Fibroblast of peridontal ligament (primary cell): Measurements from ENCODE around the gene AGPAT4.

Experiments
- DNase-seq: peaks from one replicate; pipeline ENCODE4 v3.0.0-alpha.2; 2010; ENCODE audit errors: extremely low read depth

Gene AGPAT4

DNA sequence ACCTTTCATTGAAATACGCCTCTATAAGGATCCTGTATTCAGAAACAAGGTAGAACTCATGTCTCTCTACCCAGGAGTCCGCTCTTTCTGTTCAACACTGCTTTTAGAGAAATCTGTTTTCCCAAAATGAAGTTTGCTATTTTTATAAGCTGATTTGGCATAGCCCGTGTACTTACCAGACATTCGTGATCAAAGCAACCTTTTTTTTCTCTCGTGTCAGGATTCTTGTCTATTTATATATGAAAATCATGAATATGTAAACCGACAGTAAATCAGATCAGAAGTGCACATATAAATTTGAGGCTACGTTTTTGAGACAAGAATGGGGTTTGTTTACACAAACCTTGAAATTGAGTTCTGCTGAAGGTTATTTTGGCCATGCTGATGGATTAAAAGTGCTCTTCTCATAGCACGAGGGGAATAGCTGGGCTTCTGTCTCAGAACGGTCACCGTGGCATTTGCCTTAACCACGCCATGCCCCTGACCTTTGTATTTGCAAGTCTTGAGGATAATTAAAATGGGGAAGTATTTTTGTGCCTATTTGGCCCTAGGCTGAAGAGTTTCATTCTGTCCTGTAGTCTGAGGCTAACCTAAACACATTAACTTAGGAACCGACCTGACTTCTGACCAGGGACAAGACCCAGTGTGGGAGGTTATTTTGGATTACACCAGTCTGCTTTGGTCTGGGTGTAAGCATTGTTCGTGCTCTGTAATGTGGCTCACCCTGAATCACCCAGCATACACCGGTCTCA lies 163.7 kb downstream of the AGPAT4 start:
- no peak for DNase-seq

DNA sequence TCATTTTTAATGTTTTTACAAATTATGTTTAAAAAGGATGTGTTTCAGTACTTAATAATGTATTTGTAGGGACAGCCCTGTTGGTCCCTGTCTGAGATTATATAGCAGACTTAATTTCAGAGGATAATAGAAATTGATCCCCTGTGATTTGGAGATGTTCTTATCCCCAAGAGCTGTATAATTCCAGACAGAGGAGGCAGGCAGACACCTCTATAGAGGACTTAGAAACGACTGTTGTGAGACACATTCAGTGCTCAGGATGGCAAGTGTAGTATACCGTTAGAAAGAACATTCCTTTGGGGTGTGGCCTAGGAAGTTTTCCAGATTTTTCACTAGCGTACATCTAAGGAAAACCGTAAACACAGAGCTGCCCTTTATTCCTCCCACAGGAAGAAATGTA lies 164.5 kb downstream of the AGPAT4 start:
- no peak for DNase-seq

DNA sequence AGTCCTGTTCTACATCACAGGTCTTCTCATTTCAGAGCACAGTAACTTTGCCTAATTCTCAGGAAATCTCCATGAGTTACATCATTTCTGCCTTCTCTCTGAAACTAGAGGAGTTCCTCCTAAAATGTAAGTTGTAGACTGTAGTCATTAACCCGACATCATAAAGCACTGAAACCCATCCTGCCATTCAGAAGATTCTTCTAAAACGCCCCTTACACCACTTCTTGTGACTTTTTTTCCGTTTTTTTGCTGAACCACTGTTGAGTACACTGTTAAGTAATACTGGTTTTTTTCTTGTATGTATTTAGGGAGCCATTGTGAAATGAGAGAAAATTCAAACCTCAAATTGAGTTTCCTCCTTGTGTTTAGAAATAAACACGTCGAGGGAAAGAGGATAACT lies 164.9 kb downstream of the AGPAT4 start:
- no peak for DNase-seq

DNA sequence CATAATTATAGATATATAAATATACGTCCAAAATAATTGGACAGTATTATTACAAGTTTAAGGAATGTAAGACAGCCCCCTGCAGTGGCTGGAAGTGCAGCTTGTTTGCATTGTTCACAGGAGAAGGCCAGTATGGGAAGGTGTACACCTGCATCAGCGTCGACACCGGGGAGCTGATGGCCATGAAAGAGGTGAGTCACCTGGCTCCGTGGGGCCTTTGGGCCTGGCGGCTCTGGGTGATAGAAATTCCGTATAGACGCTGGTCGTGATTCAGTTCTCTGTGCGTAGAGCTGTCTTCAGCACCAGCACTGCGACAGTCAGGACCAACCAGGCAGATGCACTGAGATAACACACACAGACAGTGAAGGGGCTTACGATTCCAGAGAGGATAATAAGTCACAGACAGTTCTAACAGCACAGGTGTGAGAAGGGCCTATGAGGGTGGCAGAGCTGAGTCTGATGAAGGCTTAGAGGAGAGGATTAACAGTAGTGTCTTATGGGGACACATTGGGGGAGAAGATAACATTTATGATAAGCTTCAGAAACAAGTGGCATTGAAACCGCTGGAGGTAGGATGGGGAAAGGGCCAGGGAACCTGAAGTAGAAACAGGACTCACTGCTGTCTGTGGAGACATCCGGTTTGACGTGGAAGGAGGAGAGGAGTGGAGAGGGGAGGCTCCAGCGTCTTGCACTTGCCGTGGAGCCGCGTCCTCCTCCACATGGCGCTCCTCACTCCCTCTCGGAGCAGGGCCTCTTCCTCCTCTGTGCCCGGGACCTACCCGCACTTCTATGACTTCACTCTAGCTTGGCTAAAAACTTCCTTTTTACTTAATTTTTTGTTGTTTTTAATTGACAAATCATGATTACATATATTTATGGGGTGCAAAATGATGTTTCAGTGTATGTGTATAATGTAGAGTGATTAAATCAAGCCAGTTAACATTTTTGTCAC lies 165.8 kb downstream of the AGPAT4 start:
- no peak for DNase-seq

DNA sequence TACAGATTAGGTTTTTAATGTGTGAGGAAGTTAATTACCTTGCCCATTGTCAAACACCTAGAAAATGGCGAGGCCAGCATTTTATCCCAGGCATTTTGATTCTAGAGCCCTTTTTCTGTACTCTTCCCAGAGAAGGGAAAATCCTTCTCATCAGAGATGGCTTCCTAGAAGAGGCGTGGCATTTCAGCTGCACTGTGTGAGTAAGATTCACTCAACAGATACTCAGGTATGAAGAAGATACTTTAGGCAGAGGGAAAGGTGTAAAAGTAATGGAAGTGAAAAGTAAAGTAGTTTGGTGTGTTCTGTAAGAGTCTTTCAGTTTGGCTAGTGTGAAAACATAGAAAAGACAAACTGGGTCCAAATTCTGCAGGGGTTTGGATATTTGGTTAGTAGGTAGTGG lies 168.5 kb downstream of the AGPAT4 start:
- DNase-seq, result no peak

DNA sequence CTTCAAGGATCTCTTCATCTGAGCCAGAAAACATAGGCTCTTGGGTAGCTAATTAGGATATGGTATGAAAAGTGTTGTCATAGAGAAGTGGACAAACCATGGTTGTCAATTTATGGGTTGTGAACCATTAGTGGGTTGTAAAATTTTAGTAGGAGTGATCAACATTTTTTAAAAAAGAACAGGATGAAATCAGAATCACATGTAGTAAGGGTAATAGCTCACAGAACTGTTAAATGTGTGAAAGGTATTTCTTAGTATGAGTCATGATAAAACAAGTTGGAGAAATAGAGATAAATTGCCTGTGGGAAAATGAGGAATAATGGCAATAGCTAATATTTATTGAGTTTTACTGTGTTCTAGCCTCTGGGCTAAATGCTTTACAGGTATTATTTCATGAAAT lies 168.9 kb downstream of the AGPAT4 start:
- DNase-seq, result no peak

DNA sequence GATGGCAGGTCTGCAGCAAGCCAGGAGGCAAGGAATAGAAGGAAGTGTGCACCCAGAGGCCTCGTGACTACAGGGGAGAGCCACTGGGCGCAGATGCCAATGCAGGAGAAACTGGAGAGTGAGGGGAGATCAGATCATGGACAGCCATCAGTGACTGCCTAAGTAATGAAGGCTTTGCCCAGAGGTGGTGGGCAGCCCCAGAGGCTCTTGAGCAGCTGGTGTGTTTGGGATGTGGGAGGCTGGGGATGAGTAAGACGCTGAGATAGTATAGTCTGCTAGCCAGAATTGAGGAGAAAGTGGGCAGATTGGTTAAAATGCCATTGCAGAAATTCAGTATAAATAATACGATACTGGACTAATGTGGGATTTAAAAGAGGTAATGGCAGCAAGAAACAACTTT lies 170.4 kb downstream of the AGPAT4 start:
- no peak for DNase-seq

DNA sequence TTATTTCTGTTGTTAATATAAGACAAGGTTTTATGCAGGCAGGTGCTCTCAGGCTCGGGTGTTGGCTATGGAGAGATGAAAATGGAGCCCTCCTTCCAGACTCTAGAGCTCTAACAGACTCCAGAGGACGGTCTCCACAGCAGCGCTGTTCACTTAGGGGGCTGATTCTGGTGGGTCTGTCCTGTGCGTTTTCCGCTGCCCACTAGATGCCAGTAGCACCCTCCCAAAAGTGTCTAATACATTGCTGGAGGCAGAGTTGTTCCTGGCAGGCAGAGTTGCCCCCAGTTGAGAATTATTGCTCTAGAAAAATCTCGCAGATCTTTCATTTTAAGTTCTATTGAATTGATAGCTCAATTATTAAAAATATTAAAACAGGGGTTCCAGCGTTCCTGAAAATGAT lies 172.3 kb downstream of the AGPAT4 start:
- no peak for DNase-seq

DNA sequence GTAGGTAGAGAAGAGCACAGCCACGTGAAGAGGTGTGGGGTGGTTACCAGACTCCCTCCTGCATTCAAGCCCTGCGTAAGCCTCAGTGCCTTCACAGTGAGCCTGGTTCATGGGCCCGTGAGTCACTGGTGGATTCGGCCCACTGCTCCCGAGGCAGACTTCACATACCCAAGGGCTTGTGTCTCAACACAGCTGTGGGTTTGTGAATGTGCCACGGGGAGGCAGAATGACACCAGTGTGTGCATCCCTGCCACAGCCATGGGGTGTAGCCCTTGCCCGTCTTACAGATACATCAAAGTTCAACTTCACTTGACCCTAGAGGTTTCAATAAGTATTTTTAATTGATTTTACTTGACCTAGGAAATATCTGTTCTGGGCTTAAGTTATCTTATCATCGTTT lies 173.8 kb downstream of the AGPAT4 start:
- DNase-seq, result no peak

DNA sequence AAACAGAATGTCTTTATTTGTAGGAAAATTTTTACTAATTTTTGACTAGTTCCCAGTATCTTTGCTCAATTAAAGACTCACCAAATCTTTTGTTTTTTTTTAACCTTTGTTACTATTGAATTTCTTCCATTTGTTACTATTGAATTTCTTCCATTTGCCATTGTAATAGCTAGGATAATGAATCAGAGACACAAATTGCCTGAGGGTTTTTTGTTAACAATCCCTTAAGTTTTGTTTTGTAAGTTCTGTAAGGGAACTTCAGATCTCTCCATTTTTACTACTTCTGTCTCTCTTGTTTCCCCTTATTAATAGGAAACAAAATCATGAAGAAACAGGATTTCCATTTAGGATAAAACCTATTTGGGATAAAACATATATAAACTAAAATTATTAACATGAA lies 177.9 kb downstream of the AGPAT4 start:
- DNase-seq, result no peak

DNA sequence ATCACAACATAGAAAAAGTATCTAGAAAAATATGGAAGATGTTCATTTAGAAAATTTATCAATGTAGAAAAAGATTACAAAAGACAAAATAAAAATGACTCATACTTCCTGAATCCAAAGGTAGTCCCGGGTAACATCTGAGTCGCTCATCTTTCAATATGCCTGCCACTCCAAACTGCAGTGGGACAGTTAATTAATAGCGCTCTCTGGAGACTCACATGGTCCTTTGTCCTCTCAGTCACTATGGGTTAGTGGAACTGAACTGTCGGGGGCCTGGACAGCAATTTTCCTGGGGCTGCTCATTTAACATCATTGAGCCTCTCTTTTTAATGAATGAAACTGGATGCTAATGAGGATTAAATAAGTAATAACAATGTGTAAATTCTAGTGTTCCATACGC lies 178.9 kb downstream of the AGPAT4 start:
- DNase-seq, result no peak

DNA sequence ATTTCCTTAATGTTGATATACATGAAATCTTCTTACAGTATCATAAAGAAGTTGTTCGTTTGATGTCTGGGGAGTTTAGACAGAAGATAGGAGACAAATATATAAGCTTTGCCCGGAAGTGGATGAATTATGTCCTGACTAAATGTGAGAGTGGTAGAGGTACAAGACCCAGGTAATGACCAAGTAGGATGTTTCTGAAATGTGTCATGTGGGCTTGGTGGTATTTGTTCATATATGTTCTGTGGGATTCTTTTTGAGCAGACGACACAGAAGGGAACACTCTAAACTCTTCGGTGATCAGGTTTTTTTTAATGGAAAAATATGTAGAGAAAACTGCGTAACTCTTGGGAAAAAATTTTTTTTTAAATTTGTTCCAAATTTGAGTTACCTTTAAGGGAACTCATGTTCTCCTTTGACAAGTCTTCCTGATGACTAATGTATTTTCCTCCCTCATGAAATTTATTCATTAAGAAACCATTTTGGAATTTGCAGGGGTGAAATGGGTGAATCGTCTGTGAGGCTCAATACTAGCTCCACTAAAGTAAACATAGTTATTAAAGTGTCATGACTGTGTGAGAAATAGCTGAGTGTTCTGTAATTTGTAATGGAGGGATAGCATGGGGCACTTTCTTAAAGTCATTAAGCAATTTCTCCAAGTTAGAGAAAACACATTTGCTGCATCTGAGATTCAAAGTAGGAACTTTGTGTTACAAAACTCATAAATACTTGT lies 181.7 kb downstream of the AGPAT4 start:
- DNase-seq, result no peak

DNA sequence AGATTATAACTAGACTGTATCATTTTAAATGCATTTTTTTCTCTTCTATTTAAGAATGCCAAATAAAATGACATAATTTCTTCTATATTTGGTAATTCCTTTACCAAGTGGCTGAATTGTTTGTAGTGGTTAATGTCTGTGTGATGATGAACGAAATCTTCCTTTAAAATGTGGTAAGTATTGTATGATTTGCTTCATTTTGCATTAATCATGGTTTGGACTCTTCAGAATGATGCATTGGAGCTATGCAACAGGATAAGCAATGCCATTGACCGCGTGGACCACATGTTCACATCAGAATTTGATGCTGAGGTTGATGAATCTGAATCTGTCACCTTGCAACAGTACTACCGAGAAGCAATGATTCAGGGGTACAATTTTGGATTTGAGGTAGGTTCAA lies 182.7 kb downstream of the AGPAT4 start:
- no peak for DNase-seq

DNA sequence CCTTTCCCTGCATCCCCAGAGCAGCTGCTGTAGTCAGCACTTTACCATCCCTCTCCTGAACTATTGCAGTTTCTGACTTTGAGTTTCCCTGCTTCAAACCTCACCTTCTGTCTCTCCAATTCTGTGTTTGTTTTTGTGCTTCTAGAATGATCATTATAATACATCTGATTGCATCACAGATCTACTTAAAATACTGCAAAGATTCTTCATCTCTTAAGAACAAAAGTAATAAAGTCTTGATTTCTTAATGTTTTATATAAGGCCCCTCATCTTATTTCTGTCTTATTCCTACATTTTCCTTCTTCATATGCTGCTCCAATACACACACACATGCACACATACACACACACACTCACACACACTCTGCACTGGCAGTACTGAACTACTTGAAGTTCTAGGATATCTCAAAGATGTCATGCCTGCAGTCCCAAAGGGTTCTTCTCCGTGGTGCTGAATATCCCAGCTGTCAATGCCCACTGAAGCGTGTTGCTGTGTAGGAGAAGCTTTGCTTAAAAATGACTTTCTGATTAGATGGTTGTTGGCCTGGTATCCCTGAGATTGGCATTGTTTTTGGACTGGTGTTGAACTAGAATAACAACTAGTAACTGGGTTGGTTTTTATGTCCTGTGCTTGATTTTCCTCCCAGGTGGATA lies 185.1 kb downstream of the AGPAT4 start:
- DNase-seq, result no peak

DNA sequence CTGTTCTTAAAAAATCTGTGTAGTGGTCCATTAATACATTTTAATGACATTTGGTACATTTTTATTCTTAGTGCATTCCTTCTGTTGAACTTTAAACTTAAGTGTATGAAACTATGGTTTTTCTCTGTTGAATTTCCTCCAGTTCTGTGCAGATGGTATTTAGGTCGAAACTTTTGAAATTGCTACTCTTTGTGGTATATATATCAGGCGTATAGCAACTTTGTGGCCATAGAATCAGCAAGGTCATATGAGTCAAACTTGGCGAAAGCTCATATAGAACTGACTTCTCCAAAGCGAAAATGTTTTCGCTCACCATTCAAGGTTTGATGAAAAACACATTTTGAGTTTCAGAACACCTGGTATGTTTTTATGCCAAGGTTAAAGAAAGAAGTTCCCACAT lies 188.6 kb downstream of the AGPAT4 start:
- no peak for DNase-seq

DNA sequence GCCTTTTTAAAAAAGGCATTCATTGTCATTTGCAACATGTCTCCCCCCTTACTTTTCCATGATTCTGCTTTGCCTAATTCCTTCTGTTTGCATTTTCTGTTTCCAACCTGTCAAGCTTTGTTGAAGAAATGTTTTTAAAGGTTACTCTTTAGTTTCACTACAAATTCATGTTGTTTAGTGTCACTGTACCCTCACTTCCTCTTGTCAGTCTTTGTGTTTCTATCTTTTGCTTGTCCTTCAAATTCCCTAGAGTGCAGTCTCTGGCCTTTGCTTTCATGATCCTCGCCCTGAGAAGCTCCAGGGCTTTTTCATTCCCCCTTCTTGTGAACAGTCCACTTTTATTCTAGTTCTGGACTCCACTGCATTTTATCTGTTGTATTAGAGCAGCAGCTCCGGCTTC lies 191.6 kb downstream of the AGPAT4 start:
- no peak for DNase-seq

DNA sequence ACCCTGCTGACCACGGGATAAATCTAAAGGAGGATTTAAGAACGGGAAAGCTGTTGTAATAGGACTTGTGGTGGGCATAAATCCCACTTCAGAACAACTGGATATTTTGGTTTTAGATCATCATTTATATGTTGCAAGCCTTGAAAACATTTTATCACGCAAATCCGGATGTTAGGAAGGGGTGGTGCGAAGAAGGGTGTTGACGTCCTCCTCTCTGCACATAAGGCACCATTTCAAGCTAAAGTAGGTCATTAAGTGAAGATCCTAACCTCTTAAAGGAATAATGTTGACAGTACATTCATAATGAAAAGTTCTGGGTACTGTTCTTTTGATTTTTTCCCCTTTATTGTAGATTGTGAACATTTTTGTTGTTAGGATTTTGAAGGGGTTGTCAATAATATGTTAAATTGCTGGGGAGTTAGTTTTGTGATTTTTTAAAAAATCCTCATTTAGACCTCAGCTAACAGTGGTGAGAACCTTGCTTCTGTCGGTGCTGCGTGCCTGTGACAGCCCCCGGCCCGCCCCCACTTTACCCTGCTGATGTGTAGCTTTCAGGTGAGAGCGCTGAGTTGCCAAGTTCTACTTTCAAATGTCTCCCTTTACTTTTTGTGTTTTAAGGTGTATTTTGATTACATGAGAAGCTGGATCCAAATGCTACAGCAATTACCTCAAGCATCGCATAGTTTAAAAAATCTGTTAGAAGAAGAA lies 193.4 kb downstream of the AGPAT4 start:
- no peak for DNase-seq
